HEK293 (cell line): ENCODE results near the gene BID.
A peak's percentile ranks its signal among the peaks of the same experiment; 100 is the strongest.

Experiments
- CTCF ChIA-PET: fragments of 350-600 bp; formaldehyde crosslinking; extraction: SDS; loops from one replicate; lab custom pipeline; 2021; ENCODE audit warnings: antibody characterized with exemption; lab: Yijun Ruan, JAX
- POLR2A ChIA-PET: fragments of 300-600 bp; formaldehyde crosslinking; extraction: SDS; loops from one replicate; lab custom pipeline; 2020; ENCODE audit warnings: antibody characterized with exemption, inconsistent platforms; lab: Yijun Ruan, JAX
- H3K27ac ChIP-seq: fragments of 200-500 bp; sonication (Bioruptor generic); 2 replicates; pipeline ENCODE4 v1.5.1; 2014; ENCODE audit warnings: low read depth, low read length, control low read depth, inconsistent platforms; ENCODE audit errors: extremely low read depth
- H3K36me3 ChIP-seq, 2 experiments: fragments of 200-500 bp in 1 of 2; sonication (Bioruptor generic) in 1 of 2; 1 replicate in 1 of 2; 2 replicates in 1 of 2; pipeline ENCODE4 v1.5.1; 2014 to 2017; ENCODE audit warnings: inconsistent platforms in 2 of 2, low read length in 2 of 2; ENCODE audit not compliant: control insufficient read depth in 2 of 2, insufficient read depth in 1 of 2
- H3K4me1 ChIP-seq: fragments of 200-500 bp; sonication (Bioruptor generic); 2 replicates; pipeline ENCODE4 v1.5.1; 2014; ENCODE audit warnings: mild to moderate bottlenecking, low read length, inconsistent platforms; ENCODE audit not compliant: control insufficient read depth, insufficient read depth
- H3K4me3 ChIP-seq: 2 replicates; pipeline ENCODE4 v1.5.1; 2011; ENCODE audit warnings: low read depth, mild to moderate bottlenecking, control low read depth, low read length, moderate library complexity
- H3K9me3 ChIP-seq: fragments of 200-500 bp; sonication (Bioruptor generic); 2 replicates; pipeline ENCODE4 v1.5.1; 2014; ENCODE audit warnings: low read depth, low read length, inconsistent platforms; ENCODE audit not compliant: control insufficient read depth, insufficient read depth
- GLIS1 ChIP-seq: fragments of 450-650 bp; formaldehyde crosslinking; IDR thresholded peaks from 2 replicates; pipeline ENCODE4 v1.5.1; 2016; ENCODE audit warnings: missing biosample characterization, missing genetic modification characterization
- MYNN ChIP-seq: fragments of 450-650 bp; formaldehyde crosslinking; IDR thresholded peaks from 2 replicates; pipeline ENCODE4 v1.5.1; 2016; ENCODE audit warnings: missing biosample characterization, missing genetic modification characterization, borderline replicate concordance
- PRDM1 ChIP-seq: fragments of 450-650 bp; formaldehyde crosslinking; IDR thresholded peaks from 2 replicates; pipeline ENCODE4; 2016; ENCODE audit warnings: missing biosample characterization, missing genetic modification characterization
- SP7 ChIP-seq: fragments of 450-650 bp; formaldehyde crosslinking; IDR thresholded peaks from 2 replicates; pipeline ENCODE4 v1.5.1; 2016; ENCODE audit warnings: missing biosample characterization, missing genetic modification characterization
- ZFP37 ChIP-seq: fragments of 450-650 bp; formaldehyde crosslinking; IDR thresholded peaks from 2 replicates; pipeline ENCODE4 v1.5.1; 2016; ENCODE audit warnings: missing biosample characterization, missing genetic modification characterization
- ZNF121 ChIP-seq: fragments of 450-650 bp; formaldehyde crosslinking; IDR thresholded peaks from 2 replicates; pipeline ENCODE4 v1.5.1; 2016; ENCODE audit warnings: missing biosample characterization, missing genetic modification characterization
- ZNF311 ChIP-seq: fragments of 450-650 bp; formaldehyde crosslinking; IDR thresholded peaks from 2 replicates; pipeline ENCODE4 v1.5.1; 2017; ENCODE audit warnings: missing biosample characterization, missing genetic modification characterization, borderline replicate concordance
- ZNF354C ChIP-seq: fragments of 450-650 bp; formaldehyde crosslinking; IDR thresholded peaks from 2 replicates; pipeline ENCODE4 v1.5.1; 2016; ENCODE audit warnings: missing biosample characterization, missing genetic modification characterization, low read depth, borderline replicate concordance
- ZNF366 ChIP-seq: fragments of 450-650 bp; formaldehyde crosslinking; conservative IDR thresholded peaks from 2 replicates; pipeline ENCODE4 v1.5.1; 2016; ENCODE audit warnings: missing biosample characterization, missing genetic modification characterization
- ZNF423 ChIP-seq: fragments of 450-650 bp; formaldehyde crosslinking; IDR thresholded peaks from 2 replicates; pipeline ENCODE4 v1.5.1; 2016; ENCODE audit warnings: missing biosample characterization, missing genetic modification characterization
- ZNF433 ChIP-seq: fragments of 450-650 bp; formaldehyde crosslinking; IDR thresholded peaks from 2 replicates; pipeline ENCODE4 v1.5.1; 2016; ENCODE audit warnings: missing biosample characterization, missing genetic modification characterization, low read depth
- ZNF561 ChIP-seq: fragments of 450-650 bp; IDR thresholded peaks from 2 replicates; pipeline ENCODE4 v1.5.1; 2018; ENCODE audit warnings: missing biosample characterization, missing genetic modification characterization, borderline replicate concordance
- ZNF658 ChIP-seq: fragments of 450-650 bp; formaldehyde crosslinking; IDR thresholded peaks from 2 replicates; pipeline ENCODE4; 2016; ENCODE audit warnings: missing biosample characterization, missing genetic modification characterization
- TF ChIP-seq, protein P1 (sequence below): fragments of 450-650 bp; formaldehyde crosslinking; IDR thresholded peaks from 2 replicates; pipeline ENCODE4 v1.5.1; 2016; ENCODE audit warnings: missing biosample characterization, missing genetic modification characterization
- TF ChIP-seq, protein P2 (sequence below): fragments of 450-650 bp; formaldehyde crosslinking; IDR thresholded peaks from 2 replicates; pipeline ENCODE4 v1.5.1; 2016; ENCODE audit warnings: missing biosample characterization, missing genetic modification characterization, borderline replicate concordance
- TF ChIP-seq, protein P3 (sequence below): fragments of 450-650 bp; formaldehyde crosslinking; IDR thresholded peaks from 2 replicates; pipeline ENCODE4 v1.5.1; 2016; ENCODE audit warnings: missing biosample characterization, missing genetic modification characterization
- TF ChIP-seq, protein P4 (sequence below): fragments of 450-650 bp; formaldehyde crosslinking; IDR thresholded peaks from 2 replicates; pipeline ENCODE4 v1.5.1; 2016; ENCODE audit warnings: missing biosample characterization, missing genetic modification characterization
- TF ChIP-seq, protein P5 (sequence below): fragments of 450-650 bp; formaldehyde crosslinking; IDR thresholded peaks from 2 replicates; pipeline ENCODE4 v1.5.1; 2016; ENCODE audit warnings: missing biosample characterization, missing genetic modification characterization
- TF ChIP-seq, protein P6 (sequence below): fragments of 450-650 bp; formaldehyde crosslinking; IDR thresholded peaks from 2 replicates; pipeline ENCODE4 v1.5.1; 2017; ENCODE audit warnings: missing biosample characterization, missing genetic modification characterization

Gene BID

DNA sequence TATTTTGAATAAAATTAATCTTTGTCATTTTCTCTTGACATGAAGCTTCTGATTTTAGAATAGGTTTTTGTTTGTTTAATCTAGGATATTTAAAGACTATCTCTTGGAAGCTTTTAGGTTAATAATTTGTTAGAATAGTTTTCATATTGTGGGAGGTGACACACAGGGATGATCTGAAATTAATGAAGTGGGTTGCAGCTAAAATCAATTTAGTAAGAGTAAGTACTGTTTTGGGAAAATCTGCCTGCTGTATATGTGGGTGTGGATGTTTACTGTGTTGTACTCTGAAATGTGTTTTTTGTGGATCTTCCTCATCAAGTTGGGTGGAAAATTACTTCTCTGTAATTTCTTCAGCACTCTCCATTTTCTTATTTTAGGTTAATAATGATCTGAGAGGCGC lies 67.3 kb downstream of the BID start (continued):
- TF ChIP-seq, protein P1, sequence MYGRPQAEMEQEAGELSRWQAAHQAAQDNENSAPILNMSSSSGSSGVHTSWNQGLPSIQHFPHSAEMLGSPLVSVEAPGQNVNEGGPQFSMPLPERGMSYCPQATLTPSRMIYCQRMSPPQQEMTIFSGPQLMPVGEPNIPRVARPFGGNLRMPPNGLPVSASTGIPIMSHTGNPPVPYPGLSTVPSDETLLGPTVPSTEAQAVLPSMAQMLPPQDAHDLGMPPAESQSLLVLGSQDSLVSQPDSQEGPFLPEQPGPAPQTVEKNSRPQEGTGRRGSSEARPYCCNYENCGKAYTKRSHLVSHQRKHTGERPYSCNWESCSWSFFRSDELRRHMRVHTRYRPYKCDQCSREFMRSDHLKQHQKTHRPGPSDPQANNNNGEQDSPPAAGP = no peak
- TF ChIP-seq, protein P2, sequence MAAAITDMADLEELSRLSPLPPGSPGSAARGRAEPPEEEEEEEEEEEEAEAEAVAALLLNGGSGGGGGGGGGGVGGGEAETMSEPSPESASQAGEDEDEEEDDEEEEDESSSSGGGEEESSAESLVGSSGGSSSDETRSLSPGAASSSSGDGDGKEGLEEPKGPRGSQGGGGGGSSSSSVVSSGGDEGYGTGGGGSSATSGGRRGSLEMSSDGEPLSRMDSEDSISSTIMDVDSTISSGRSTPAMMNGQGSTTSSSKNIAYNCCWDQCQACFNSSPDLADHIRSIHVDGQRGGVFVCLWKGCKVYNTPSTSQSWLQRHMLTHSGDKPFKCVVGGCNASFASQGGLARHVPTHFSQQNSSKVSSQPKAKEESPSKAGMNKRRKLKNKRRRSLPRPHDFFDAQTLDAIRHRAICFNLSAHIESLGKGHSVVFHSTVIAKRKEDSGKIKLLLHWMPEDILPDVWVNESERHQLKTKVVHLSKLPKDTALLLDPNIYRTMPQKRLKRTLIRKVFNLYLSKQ (tag by site-specific recombination) = no peak
- TF ChIP-seq, protein P3, sequence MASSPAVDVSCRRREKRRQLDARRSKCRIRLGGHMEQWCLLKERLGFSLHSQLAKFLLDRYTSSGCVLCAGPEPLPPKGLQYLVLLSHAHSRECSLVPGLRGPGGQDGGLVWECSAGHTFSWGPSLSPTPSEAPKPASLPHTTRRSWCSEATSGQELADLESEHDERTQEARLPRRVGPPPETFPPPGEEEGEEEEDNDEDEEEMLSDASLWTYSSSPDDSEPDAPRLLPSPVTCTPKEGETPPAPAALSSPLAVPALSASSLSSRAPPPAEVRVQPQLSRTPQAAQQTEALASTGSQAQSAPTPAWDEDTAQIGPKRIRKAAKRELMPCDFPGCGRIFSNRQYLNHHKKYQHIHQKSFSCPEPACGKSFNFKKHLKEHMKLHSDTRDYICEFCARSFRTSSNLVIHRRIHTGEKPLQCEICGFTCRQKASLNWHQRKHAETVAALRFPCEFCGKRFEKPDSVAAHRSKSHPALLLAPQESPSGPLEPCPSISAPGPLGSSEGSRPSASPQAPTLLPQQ (tag by site-specific recombination) = no peak
- TF ChIP-seq ZFP37 (tag by site-specific recombination) (no peak), GLIS1 (tag by site-specific recombination) (no peak), ZNF561 (tag by site-specific recombination) (no peak)
- TF ChIP-seq, protein P4, sequence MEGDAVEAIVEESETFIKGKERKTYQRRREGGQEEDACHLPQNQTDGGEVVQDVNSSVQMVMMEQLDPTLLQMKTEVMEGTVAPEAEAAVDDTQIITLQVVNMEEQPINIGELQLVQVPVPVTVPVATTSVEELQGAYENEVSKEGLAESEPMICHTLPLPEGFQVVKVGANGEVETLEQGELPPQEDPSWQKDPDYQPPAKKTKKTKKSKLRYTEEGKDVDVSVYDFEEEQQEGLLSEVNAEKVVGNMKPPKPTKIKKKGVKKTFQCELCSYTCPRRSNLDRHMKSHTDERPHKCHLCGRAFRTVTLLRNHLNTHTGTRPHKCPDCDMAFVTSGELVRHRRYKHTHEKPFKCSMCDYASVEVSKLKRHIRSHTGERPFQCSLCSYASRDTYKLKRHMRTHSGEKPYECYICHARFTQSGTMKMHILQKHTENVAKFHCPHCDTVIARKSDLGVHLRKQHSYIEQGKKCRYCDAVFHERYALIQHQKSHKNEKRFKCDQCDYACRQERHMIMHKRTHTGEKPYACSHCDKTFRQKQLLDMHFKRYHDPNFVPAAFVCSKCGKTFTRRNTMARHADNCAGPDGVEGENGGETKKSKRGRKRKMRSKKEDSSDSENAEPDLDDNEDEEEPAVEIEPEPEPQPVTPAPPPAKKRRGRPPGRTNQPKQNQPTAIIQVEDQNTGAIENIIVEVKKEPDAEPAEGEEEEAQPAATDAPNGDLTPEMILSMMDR (tag by site-specific recombination) = no peak

DNA sequence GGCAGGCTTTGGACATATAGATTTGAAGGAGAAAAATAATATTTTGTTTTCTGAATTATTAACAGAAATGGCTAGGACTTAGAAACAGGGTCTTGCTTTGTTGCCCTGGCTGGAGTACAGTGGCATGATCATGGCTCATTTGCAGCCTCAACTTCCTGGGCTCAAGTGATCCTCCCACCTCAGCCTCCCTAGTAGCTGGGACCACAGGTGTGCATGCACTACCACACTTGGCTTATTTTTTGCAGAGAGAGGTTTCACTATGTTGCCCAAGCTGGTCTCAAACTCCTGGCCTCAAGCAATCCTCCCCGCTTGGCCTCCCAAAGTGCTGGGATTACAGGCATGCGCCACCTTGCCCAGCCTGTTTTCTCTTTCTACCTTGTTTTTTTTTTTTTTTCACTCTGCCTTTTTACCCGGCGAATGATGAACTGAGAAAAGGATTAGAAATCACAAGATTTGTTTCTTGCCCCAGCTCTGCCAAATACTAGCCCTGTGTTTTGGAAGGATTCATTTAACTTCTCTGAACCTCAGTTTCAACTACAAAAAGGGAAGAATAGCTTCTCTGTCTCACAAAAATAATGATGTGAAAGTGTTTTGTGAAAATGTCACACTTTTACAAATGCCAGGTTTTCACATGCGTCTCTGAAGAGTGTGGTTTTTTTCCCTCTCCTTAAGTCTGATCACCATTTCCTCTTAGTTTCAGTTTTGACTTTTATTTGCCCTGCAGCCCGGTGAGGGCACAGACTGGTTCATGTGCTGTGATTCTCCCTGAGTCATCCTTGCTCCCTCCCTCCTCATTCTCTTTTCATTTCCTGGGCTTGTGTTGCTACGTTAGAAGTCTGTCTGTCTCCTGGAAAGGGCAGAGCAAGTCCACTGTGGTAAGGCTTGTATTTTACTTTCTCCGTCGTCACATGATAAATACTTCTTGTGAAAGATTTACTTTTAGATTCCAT lies 68.0 kb downstream of the BID start:
- ChIA-PET CTCF (interaction anchor here (0.7 to 1.1 kb wide), 3 partner anchors 36 to 534 kb away, joined by 3 read pairs; no protein-coding TSS in a partner anchor), POLR2A (interaction anchor here (1.4 kb wide), 1 partner anchor 67 kb away, joined by 3 read pairs; the partner anchor contains the start of gene BCL2L13)
- Histone ChIP-seq H3K36me3 (peaks cover 5 to 14% of the 10 kb centered on the region in 2 experiments), H3K27ac (no peak overlapping the region), H3K9me3 (no peaks in the 10 kb centered on the region), H3K4me3 (no peak overlapping the region), H3K4me1 (peaks cover 14% of the 10 kb centered on the region; the same call in 1 of the 2 replicates)
- no peak for TF ChIP-seq ZNF311 (tag by site-specific recombination)
- TF ChIP-seq, protein P5, sequence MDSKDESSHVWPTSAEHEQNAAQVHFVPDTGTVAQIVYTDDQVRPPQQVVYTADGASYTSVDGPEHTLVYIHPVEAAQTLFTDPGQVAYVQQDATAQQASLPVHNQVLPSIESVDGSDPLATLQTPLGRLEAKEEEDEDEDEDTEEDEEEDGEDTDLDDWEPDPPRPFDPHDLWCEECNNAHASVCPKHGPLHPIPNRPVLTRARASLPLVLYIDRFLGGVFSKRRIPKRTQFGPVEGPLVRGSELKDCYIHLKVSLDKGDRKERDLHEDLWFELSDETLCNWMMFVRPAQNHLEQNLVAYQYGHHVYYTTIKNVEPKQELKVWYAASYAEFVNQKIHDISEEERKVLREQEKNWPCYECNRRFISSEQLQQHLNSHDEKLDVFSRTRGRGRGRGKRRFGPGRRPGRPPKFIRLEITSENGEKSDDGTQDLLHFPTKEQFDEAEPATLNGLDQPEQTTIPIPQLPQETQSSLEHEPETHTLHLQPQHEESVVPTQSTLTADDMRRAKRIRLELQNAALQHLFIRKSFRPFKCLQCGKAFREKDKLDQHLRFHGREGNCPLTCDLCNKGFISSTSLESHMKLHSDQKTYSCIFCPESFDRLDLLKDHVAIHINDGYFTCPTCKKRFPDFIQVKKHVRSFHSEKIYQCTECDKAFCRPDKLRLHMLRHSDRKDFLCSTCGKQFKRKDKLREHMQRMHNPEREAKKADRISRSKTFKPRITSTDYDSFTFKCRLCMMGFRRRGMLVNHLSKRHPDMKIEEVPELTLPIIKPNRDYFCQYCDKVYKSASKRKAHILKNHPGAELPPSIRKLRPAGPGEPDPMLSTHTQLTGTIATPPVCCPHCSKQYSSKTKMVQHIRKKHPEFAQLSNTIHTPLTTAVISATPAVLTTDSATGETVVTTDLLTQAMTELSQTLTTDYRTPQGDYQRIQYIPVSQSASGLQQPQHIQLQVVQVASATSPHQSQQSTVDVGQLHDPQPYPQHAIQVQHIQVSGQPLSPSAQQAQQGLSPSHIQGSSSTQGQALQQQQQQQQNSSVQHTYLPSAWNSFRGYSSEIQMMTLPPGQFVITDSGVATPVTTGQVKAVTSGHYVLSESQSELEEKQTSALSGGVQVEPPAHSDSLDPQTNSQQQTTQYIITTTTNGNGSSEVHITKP = peak; percentile 59
- TF ChIP-seq, protein P6, sequence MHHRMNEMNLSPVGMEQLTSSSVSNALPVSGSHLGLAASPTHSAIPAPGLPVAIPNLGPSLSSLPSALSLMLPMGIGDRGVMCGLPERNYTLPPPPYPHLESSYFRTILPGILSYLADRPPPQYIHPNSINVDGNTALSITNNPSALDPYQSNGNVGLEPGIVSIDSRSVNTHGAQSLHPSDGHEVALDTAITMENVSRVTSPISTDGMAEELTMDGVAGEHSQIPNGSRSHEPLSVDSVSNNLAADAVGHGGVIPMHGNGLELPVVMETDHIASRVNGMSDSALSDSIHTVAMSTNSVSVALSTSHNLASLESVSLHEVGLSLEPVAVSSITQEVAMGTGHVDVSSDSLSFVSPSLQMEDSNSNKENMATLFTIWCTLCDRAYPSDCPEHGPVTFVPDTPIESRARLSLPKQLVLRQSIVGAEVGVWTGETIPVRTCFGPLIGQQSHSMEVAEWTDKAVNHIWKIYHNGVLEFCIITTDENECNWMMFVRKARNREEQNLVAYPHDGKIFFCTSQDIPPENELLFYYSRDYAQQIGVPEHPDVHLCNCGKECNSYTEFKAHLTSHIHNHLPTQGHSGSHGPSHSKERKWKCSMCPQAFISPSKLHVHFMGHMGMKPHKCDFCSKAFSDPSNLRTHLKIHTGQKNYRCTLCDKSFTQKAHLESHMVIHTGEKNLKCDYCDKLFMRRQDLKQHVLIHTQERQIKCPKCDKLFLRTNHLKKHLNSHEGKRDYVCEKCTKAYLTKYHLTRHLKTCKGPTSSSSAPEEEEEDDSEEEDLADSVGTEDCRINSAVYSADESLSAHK (tag by site-specific recombination) = no peak
- TF ChIP-seq ZNF658 (tag by site-specific recombination) = no peak
- TF ChIP-seq ZNF366 (tag by site-specific recombination) = no peak
- TF ChIP-seq ZNF433 (tag by site-specific recombination) = no peak
- TF ChIP-seq PRDM1 (tag by site-specific recombination) = peak; percentile 96
- TF ChIP-seq, protein P4 (tag by site-specific recombination) = no peak
- TF ChIP-seq ZNF121 = peak; percentile 64; the same call in 1 of the 2 replicates
- TF ChIP-seq MYNN (tag by site-specific recombination) = peak; percentile 90
- no peak for TF ChIP-seq ZNF354C (tag by site-specific recombination)
- no peak for TF ChIP-seq SP7 (tag by site-specific recombination)
- TF ChIP-seq ZNF423 = no peak
